ENCODE measurements around the gene FAM78A.
"Not testable (repeated sequence)": the region's sequence is repeated elsewhere in the genome, so short reads cannot be mapped to it uniquely, and the experiment has no call there.

Gene FAM78A

GRCh38 chr9:131264231-131264630, 12.1 kb downstream of the FAM78A start:
- DNase-seq: peak; percentile 36
- no peak overlapping the region for H3K4me3 ChIP-seq (ENCODE audit: low read depth, low read length)
- H3K36me3 ChIP-seq: no peaks in the 10 kb centered on the region
- TF ChIP-seq, protein P1, sequence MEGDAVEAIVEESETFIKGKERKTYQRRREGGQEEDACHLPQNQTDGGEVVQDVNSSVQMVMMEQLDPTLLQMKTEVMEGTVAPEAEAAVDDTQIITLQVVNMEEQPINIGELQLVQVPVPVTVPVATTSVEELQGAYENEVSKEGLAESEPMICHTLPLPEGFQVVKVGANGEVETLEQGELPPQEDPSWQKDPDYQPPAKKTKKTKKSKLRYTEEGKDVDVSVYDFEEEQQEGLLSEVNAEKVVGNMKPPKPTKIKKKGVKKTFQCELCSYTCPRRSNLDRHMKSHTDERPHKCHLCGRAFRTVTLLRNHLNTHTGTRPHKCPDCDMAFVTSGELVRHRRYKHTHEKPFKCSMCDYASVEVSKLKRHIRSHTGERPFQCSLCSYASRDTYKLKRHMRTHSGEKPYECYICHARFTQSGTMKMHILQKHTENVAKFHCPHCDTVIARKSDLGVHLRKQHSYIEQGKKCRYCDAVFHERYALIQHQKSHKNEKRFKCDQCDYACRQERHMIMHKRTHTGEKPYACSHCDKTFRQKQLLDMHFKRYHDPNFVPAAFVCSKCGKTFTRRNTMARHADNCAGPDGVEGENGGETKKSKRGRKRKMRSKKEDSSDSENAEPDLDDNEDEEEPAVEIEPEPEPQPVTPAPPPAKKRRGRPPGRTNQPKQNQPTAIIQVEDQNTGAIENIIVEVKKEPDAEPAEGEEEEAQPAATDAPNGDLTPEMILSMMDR (IDR thresholded peaks at IDR 0.05; ENCODE audit: low read depth, low read length): no peak
- H3K9me3 ChIP-seq: no peaks in the 10 kb centered on the region
- H3K4me1 ChIP-seq: no peaks in the 10 kb centered on the region
- no peaks in the 10 kb centered on the region for H3K27me3 ChIP-seq

DNA sequence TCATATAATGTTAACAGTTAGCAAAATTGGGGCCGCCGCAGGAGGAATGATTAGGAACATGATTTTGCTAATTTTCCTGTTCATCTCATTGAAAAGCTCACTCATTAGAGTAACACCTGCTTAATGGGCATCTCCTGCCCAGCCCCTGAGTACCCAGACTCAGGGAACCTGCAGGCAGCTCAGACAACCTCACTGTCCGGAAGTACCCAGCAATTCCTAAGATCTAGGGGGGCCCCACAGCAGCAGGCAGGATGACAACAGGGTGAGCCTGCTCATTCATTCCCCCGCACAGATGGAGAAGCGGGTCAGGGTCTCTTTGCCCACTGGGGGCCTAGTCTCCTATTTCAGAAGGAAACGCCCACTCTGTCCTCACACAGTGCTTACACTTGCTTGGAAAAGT, 12.6 kb downstream of the FAM78A start:
- TF ChIP-seq, protein P1 (IDR thresholded peaks at IDR 0.05; ENCODE audit: low read depth, low read length): no peak
- H3K9me3 ChIP-seq: no peaks in the 10 kb centered on the region
- H3K4me3 ChIP-seq (ENCODE audit: low read depth, low read length): no peak overlapping the region
- H3K4me1 ChIP-seq: no peaks in the 10 kb centered on the region
- H3K36me3 ChIP-seq: no peaks in the 10 kb centered on the region
- H3K27me3 ChIP-seq: no peaks in the 10 kb centered on the region
- no peak for DNase-seq

DNA sequence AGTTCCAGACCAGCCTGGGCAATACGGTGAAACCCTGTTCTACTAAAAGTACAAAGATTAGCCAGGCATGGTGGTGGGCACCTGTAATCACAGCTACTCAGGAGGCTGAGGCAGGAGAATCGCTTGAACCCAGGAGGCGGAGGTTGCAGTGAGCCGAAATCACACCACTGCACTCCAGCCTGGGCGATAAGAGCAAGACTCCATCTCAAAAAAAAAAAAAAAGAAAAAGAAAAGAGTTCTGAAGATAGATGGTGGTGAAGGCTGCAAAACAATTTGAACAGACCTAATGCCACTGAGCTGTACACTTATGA, 13.3 kb downstream of the FAM78A start:
- not testable (repeated sequence) for H3K4me1 ChIP-seq, H3K36me3 ChIP-seq

DNA sequence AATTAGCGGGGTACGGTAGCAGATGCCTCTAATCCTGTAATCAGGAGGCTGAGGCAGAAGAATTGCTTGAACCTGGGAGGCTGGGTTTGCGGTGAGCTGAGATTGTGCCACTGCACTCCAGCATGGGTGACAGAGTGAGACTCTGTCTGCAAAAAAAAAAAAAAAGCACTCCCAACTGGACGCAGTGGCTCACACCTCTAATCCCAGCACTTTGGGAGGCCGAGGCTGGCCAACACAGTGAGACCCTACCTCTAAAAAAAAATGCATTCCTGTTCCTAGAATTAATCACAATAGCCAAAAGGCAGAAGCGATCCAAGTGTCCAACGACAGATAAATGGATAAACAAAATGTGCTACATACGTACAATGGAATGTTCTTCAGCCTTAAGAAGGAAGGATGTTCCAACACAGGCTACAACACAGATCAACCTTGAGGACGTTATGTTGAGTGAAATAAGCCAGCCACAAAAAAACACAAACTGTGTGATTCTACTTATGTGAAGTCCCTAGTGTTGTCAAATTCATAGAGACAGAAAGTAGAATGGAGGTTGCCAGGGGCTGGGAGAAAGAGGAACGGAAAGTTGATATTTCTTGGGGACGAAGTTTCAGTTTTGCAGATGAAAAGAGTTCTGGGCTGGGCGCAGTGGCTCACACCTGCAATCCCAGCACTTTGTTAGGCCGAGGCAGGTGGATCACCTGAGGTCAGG, 13.8 kb downstream of the FAM78A start:
- no peak overlapping the region for H3K4me3 ChIP-seq (ENCODE audit: low read depth, low read length)

More for the DNA sequence above, 13.3 kb downstream of the FAM78A start:
- H3K27me3 ChIP-seq; H3K9me3 ChIP-seq; H3K4me3 ChIP-seq (ENCODE audit: low read depth, low read length); DNase-seq: not testable (repeated sequence)

GRCh38 chr9:131260751-131261452, 15.4 kb downstream of the FAM78A start:
- Histone ChIP-seq H3K9me3 (no peaks in the 10 kb centered on the region), H3K4me3 (ENCODE audit: low read depth, low read length) (no peak overlapping the region), H3K27me3 (no peaks in the 10 kb centered on the region), H3K36me3 (no peaks in the 10 kb centered on the region), H3K4me1 (no peaks in the 10 kb centered on the region)
- TF ChIP-seq, protein P1 (IDR thresholded peaks at IDR 0.05; ENCODE audit: low read depth, low read length): no peak
- DNase-seq: no peak

More for the DNA sequence above, 13.8 kb downstream of the FAM78A start:
- Histone ChIP-seq H3K9me3 (no peaks in the 10 kb centered on the region), H3K4me1 (no peaks in the 10 kb centered on the region), H3K36me3 (no peaks in the 10 kb centered on the region), H3K27me3 (no peaks in the 10 kb centered on the region)
- TF ChIP-seq, protein P1 (IDR thresholded peaks at IDR 0.05; ENCODE audit: low read depth, low read length): no peak
- no peak for DNase-seq

- TF ChIP-seq, protein P1 (IDR thresholded peaks at IDR 0.05; ENCODE audit: low read depth, low read length): no peak
- Histone ChIP-seq H3K36me3 (no peaks in the 10 kb centered on the region), H3K4me1 (no peaks in the 10 kb centered on the region), H3K27me3 (no peaks in the 10 kb centered on the region), H3K4me3 (ENCODE audit: low read depth, low read length) (no peak overlapping the region), H3K9me3 (no peaks in the 10 kb centered on the region)
- no peak for DNase-seq
These were observed 16.3 kb downstream of the FAM78A start for GRCh38 chr9:131259916-131260597.
